ENCODE data around the gene HSP90AB1.

GRCh38 chr6:44264154-44265006 lies 17.5 kb downstream of the HSP90AB1 start:
- TF ChIP-seq CTCF (IDR thresholded peaks at IDR 0.05) (no peak), POLR2AphosphoS5 (IDR thresholded peaks at IDR 0.05) (no peak), POLR2A (IDR thresholded peaks at IDR 0.05; ENCODE audit: low read depth) (no peak), EP300 (IDR thresholded peaks at IDR 0.05) (no peak)

Data from esophagus muscularis mucosa (tissue), 4 donors.